PC-9 (cell line): ENCODE data around the gene EPHB2.

ENCODE experiments used
- EZH2 ChIP-seq: fragments of 200-600 bp; sonication (generic); IDR thresholded peaks from 2 replicates; pipeline ENCODE4 v1.8.0; 2017; ENCODE audit warnings: antibody characterized with exemption, low read depth
- TF ChIP-seq, protein P1 (sequence below): fragments of 200-600 bp; sonication (generic); conservative IDR thresholded peaks from 2 replicates; pipeline ENCODE4 v1.6.1; 2017; ENCODE audit warnings: mixed run types, antibody characterized with exemption, mild to moderate bottlenecking, moderate library complexity

DNA sequence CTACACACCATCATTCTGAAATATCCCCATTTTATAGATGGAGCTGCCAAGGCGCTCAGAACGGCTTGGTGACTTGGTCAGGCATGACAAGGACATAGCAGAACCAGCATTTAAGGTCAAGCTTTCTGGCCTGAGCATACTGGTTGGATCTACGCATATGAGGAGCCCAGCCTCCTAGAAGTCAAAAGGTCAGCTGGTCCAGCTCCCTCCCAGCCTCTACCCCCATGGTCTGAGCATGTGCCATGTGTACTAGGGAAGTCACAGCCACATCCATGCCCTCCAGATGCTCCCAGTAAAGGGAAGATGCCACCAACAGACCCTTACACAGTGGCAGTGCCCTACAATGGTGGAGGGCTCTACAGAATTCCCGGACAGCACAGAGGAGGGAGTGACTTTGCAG lies 96.7 kb downstream of the EPHB2 start:
- no peak for TF ChIP-seq EZH2
- TF ChIP-seq, protein P1, sequence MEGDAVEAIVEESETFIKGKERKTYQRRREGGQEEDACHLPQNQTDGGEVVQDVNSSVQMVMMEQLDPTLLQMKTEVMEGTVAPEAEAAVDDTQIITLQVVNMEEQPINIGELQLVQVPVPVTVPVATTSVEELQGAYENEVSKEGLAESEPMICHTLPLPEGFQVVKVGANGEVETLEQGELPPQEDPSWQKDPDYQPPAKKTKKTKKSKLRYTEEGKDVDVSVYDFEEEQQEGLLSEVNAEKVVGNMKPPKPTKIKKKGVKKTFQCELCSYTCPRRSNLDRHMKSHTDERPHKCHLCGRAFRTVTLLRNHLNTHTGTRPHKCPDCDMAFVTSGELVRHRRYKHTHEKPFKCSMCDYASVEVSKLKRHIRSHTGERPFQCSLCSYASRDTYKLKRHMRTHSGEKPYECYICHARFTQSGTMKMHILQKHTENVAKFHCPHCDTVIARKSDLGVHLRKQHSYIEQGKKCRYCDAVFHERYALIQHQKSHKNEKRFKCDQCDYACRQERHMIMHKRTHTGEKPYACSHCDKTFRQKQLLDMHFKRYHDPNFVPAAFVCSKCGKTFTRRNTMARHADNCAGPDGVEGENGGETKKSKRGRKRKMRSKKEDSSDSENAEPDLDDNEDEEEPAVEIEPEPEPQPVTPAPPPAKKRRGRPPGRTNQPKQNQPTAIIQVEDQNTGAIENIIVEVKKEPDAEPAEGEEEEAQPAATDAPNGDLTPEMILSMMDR = no peak
